PC-3 (cell line): ENCODE measurements around the gene HSD17B13.

Source experiments
- CTCF ChIP-seq: fragments of 300-600 bp; sonication (generic); conservative IDR thresholded peaks from 2 replicates; pipeline ENCODE4 v1.5.1; 2017; ENCODE audit warnings: antibody characterized with exemption, low read depth, mild to moderate bottlenecking, low read length
- EZH2 ChIP-seq: fragments of 300-600 bp; sonication (generic); IDR thresholded peaks from one replicate; pipeline ENCODE4 v1.6.1; 2017; ENCODE audit warnings: antibody characterized with exemption, mild to moderate bottlenecking, low read length; ENCODE audit not compliant: unreplicated experiment

GRCh38 chr4:87255755-87256154 is 66.9 kb downstream of the HSD17B13 start:
- no peak for TF ChIP-seq EZH2
- TF ChIP-seq CTCF: no peak
